Astrocyte of the spinal cord (primary cell): ENCODE data around the gene FBXO27.

Source experiments
- DNase-seq: peaks from one replicate; pipeline ENCODE4 v3.0.0; 2011; ENCODE audit warnings: low read depth, low spot score
- H3K4me3 ChIP-seq: 2 replicates; pipeline ENCODE4 v1.5.1; 2011; ENCODE audit warnings: low read depth, mild to moderate bottlenecking, low read length, moderate library complexity
- in situ Hi-C: cut with HindIII; loops from 2 replicates; pipeline ENCODE4 v1.10.0; 2017; ENCODE audit warnings: low sequenced_read_pairs
- TF ChIP-seq, protein P1 (sequence below): IDR thresholded peaks from 2 replicates; pipeline ENCODE4 v1.5.1; 2012; ENCODE audit warnings: low read depth, mild to moderate bottlenecking, low read length, inconsistent platforms

FBXO27 gene

GRCh38 chr19:39057615-39058014, 25.3 kb upstream of the FBXO27 start:
- DNase-seq: no peak
- H3K4me3 ChIP-seq: no peak overlapping the region
- in situ Hi-C loops: no loop called here
- TF ChIP-seq, protein P1, sequence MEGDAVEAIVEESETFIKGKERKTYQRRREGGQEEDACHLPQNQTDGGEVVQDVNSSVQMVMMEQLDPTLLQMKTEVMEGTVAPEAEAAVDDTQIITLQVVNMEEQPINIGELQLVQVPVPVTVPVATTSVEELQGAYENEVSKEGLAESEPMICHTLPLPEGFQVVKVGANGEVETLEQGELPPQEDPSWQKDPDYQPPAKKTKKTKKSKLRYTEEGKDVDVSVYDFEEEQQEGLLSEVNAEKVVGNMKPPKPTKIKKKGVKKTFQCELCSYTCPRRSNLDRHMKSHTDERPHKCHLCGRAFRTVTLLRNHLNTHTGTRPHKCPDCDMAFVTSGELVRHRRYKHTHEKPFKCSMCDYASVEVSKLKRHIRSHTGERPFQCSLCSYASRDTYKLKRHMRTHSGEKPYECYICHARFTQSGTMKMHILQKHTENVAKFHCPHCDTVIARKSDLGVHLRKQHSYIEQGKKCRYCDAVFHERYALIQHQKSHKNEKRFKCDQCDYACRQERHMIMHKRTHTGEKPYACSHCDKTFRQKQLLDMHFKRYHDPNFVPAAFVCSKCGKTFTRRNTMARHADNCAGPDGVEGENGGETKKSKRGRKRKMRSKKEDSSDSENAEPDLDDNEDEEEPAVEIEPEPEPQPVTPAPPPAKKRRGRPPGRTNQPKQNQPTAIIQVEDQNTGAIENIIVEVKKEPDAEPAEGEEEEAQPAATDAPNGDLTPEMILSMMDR: no peak

GRCh38 chr19:39054091-39054470, 21.7 kb upstream of the FBXO27 start:
- DNase-seq: no peak
- in situ Hi-C loops: no loop called here
- TF ChIP-seq, protein P1: no peak
- H3K4me3 ChIP-seq: no peak overlapping the region

- H3K4me3 ChIP-seq: no peak overlapping the region
- DNase-seq: no peak
- in situ Hi-C loops: no loop called here
- TF ChIP-seq, protein P1: no peak
Measured at GRCh38 chr19:39053276-39054090, 21.1 kb upstream of the FBXO27 start.

- H3K4me3 ChIP-seq: no peak overlapping the region
- no peak for DNase-seq
- TF ChIP-seq, protein P1: no peak
- in situ Hi-C loops: no loop called here
Measured at GRCh38 chr19:39052846-39053245, 20.5 kb upstream of the FBXO27 start.

DNA sequence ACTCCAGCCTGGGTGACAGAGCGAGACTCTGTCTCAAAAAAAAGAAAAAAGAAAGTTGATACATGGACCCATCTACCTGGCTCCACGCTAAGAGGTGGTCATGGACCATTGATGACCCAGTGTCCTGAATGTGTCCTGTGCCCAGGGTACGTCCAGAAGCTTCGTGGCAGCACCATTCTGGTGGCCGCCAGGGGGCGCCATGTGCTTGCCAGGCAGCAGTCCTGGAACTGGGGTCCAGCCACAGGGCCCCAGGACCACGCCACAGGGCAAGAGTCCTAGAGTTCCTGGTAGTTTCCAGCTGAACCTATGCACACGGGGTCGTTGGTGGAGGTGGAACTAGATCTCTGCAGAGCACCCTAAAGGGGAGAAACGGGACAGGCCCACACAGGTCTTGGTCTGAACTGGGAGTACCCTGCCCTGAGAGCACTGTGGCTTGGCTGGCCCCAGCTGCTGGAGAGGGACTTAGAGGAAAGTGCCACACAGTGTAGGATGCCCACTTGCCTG, 19.9 kb upstream of the FBXO27 start:
- DNase-seq: peak; percentile 52
- in situ Hi-C loops: no loop called here

GRCh38 chr19:39047073-39047472, 14.7 kb upstream of the FBXO27 start:
- no peak overlapping the region for H3K4me3 ChIP-seq
- in situ Hi-C loops: no loop called here
- no peak for DNase-seq
- TF ChIP-seq, protein P1: no peak

More for the DNA sequence above, 19.9 kb upstream of the FBXO27 start:
- TF ChIP-seq, protein P1: peak; percentile 92
- H3K4me3 ChIP-seq: no peak overlapping the region
